Measurements from ENCODE around the gene ZNF141. TPM values are rescaled to one million over a fixed set of nuclear protein-coding genes. Genes with fewer than 3 reads are reported as not detected.
"Not testable (repeated sequence)": the region's sequence is repeated elsewhere in the genome, so short reads cannot be mapped to it uniquely, and the experiment has no call there.

The ZNF141 gene
- total RNA-seq, 1 experiment from 2014 or later = 43.6 TPM

DNA sequence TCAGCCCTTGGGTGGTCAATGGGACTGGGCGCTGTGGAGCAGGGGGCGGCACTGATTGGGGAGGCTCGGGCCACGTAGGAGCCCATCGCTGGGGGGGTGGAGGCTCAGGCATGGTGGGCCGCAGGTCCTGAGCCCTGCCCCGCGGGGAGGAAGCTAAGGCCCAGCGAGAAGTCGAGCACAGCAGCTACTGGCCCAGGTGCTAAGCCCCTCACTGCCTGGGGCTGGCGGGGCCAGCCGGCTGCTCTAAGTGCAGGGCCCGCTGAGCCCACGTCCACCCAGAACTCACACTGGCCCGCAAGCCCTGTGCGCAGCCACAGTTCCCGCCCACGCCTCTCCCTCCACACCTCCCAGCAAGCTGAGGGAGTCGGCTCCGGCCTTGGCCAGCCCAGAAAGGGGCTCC lies 66.4 kb downstream of the ZNF141 start:
- H3K27me3 Mint-ChIP-seq (ENCODE audit: low read depth) = peaks cover 8% of the 10 kb centered on the region
- TF ChIP-seq GTF2I (CRISPR knock-in tag; conservative IDR thresholded peaks at IDR 0.05) (no peak), JAZF1 (CRISPR knock-in tag; IDR thresholded peaks at IDR 0.05) (no peak), NFE2L1 (CRISPR knock-in tag; IDR thresholded peaks at IDR 0.05) (no peak), KAT7 (CRISPR knock-in tag; IDR thresholded peaks at IDR 0.05; ENCODE audit: borderline replicate concordance) (no peak), ESRRA (CRISPR knock-in tag; IDR thresholded peaks at IDR 0.05; ENCODE audit: borderline replicate concordance) (no peak), MXD4 (CRISPR knock-in tag; IDR thresholded peaks at IDR 0.05; ENCODE audit: borderline replicate concordance) (no peak), SOX15 (CRISPR knock-in tag; IDR thresholded peaks at IDR 0.05) (no peak), GABPB1 (CRISPR knock-in tag; IDR thresholded peaks at IDR 0.05) (no peak), NFATC4 (CRISPR knock-in tag; IDR thresholded peaks at IDR 0.05) (no peak), OVOL2 (CRISPR knock-in tag; IDR thresholded peaks at IDR 0.05; ENCODE audit: borderline replicate concordance) (no peak)
- TF ChIP-seq, protein P1, sequence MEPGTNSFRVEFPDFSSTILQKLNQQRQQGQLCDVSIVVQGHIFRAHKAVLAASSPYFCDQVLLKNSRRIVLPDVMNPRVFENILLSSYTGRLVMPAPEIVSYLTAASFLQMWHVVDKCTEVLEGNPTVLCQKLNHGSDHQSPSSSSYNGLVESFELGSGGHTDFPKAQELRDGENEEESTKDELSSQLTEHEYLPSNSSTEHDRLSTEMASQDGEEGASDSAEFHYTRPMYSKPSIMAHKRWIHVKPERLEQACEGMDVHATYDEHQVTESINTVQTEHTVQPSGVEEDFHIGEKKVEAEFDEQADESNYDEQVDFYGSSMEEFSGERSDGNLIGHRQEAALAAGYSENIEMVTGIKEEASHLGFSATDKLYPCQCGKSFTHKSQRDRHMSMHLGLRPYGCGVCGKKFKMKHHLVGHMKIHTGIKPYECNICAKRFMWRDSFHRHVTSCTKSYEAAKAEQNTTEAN (CRISPR knock-in tag; IDR thresholded peaks at IDR 0.05) = no peak
- TF ChIP-seq, protein P2, sequence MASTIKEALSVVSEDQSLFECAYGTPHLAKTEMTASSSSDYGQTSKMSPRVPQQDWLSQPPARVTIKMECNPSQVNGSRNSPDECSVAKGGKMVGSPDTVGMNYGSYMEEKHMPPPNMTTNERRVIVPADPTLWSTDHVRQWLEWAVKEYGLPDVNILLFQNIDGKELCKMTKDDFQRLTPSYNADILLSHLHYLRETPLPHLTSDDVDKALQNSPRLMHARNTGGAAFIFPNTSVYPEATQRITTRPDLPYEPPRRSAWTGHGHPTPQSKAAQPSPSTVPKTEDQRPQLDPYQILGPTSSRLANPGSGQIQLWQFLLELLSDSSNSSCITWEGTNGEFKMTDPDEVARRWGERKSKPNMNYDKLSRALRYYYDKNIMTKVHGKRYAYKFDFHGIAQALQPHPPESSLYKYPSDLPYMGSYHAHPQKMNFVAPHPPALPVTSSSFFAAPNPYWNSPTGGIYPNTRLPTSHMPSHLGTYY (CRISPR knock-in tag; IDR thresholded peaks at IDR 0.05) = no peak
- TF ChIP-seq, protein P3, sequence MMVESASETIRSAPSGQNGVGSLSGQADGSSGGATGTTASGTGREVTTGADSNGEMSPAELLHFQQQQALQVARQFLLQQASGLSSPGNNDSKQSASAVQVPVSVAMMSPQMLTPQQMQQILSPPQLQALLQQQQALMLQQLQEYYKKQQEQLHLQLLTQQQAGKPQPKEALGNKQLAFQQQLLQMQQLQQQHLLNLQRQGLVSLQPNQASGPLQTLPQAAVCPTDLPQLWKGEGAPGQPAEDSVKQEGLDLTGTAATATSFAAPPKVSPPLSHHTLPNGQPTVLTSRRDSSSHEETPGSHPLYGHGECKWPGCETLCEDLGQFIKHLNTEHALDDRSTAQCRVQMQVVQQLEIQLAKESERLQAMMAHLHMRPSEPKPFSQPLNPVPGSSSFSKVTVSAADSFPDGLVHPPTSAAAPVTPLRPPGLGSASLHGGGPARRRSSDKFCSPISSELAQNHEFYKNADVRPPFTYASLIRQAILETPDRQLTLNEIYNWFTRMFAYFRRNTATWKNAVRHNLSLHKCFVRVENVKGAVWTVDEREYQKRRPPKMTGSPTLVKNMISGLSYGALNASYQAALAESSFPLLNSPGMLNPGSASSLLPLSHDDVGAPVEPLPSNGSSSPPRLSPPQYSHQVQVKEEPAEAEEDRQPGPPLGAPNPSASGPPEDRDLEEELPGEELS (CRISPR knock-in tag; IDR thresholded peaks at IDR 0.05) = no peak
- TF ChIP-seq, protein P4, sequence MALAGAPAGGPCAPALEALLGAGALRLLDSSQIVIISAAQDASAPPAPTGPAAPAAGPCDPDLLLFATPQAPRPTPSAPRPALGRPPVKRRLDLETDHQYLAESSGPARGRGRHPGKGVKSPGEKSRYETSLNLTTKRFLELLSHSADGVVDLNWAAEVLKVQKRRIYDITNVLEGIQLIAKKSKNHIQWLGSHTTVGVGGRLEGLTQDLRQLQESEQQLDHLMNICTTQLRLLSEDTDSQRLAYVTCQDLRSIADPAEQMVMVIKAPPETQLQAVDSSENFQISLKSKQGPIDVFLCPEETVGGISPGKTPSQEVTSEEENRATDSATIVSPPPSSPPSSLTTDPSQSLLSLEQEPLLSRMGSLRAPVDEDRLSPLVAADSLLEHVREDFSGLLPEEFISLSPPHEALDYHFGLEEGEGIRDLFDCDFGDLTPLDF (CRISPR knock-in tag; IDR thresholded peaks at IDR 0.05) = no peak
- ATAC-seq (no peak), DNase-seq (ENCODE audit: low spot score) (no peak)
- ChIA-PET POLR2A (no interaction called here), CTCF (no interaction called here)
- peaks cover 42% of the 10 kb centered on the region for H3K36me3 Mint-ChIP-seq
- H3K4me3 Mint-ChIP-seq = no peak overlapping the region
- H3K9me3 Mint-ChIP-seq = peaks cover 44% of the 10 kb centered on the region
- no peaks in the 10 kb centered on the region for H3K4me1 Mint-ChIP-seq
- no peak overlapping the region for H3K27ac Mint-ChIP-seq

DNA sequence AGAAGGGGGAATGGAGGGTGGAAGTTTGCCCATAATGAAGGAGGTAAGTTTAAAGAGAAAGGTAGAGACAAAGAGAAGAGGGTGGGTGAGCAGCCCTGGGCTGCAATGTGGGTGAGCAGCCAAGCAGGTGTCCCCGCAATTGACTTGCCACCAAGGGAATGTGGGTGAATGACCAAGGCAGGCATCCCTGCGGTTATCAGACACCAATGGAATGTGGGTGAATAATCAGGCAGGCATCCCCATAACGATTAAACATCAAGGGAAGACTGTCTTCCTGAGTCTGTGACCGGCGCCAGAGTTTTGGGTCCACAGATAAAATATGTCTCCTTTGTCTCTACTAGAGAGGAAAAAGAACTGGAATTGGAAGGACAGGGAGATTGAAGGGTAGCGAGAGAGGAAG lies 70.7 kb downstream of the ZNF141 start:
- peaks cover 63% of the 10 kb centered on the region for H3K36me3 Mint-ChIP-seq
- DNase-seq (ENCODE audit: low spot score); H3K27ac Mint-ChIP-seq; ATAC-seq; H3K27me3 Mint-ChIP-seq (ENCODE audit: low read depth); H3K4me1 Mint-ChIP-seq; H3K4me3 Mint-ChIP-seq; POLR2A ChIA-PET; CTCF ChIA-PET: not testable (repeated sequence)
- H3K9me3 Mint-ChIP-seq = peaks cover 70% of the 10 kb centered on the region

DNA sequence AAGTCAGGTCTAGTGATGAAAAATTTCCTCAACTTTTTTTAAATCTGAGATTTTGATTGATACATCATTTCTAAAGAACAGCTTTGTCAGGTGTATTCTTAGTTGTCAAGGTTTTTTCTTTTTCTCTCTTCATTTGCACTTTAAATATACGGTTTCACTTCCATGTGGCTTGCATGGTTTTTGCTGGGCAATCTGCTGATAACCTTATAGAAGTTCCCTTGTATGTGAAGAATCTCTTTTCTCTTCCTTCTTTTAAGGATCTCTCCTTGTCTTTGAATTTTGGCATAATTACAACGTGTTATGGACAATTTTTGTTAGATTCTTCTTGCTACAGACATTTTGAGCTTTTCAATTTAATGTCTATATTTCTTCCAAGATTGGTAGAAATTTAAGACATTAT lies 85.0 kb downstream of the ZNF141 start:
- H3K9me3 Mint-ChIP-seq = peaks cover 66% of the 10 kb centered on the region
- ChIA-PET CTCF (interaction anchor here (1.4 kb wide), 1 partner anchor 93 kb away, joined by 3 read pairs; no protein-coding TSS in a partner anchor), POLR2A (no interaction called here)
- H3K4me3 Mint-ChIP-seq = no peak overlapping the region
- peaks cover 10% of the 10 kb centered on the region for H3K27me3 Mint-ChIP-seq (ENCODE audit: low read depth)
- peaks cover 81% of the 10 kb centered on the region for H3K36me3 Mint-ChIP-seq
- no peak overlapping the region for H3K27ac Mint-ChIP-seq
- DNase-seq (ENCODE audit: low spot score) = no peak
- TF ChIP-seq CREB1 (CRISPR knock-in tag; IDR thresholded peaks at IDR 0.05) = no peak
- no peak for TF ChIP-seq ZNF263 (CRISPR knock-in tag; IDR thresholded peaks at IDR 0.05; ENCODE audit: low read depth)
- peak; percentile 74; the same call in 1 of the 2 replicates for TF ChIP-seq ZNF317 (CRISPR knock-in tag; IDR thresholded peaks at IDR 0.05; ENCODE audit: borderline replicate concordance, low read depth)
- TF ChIP-seq, protein P5, sequence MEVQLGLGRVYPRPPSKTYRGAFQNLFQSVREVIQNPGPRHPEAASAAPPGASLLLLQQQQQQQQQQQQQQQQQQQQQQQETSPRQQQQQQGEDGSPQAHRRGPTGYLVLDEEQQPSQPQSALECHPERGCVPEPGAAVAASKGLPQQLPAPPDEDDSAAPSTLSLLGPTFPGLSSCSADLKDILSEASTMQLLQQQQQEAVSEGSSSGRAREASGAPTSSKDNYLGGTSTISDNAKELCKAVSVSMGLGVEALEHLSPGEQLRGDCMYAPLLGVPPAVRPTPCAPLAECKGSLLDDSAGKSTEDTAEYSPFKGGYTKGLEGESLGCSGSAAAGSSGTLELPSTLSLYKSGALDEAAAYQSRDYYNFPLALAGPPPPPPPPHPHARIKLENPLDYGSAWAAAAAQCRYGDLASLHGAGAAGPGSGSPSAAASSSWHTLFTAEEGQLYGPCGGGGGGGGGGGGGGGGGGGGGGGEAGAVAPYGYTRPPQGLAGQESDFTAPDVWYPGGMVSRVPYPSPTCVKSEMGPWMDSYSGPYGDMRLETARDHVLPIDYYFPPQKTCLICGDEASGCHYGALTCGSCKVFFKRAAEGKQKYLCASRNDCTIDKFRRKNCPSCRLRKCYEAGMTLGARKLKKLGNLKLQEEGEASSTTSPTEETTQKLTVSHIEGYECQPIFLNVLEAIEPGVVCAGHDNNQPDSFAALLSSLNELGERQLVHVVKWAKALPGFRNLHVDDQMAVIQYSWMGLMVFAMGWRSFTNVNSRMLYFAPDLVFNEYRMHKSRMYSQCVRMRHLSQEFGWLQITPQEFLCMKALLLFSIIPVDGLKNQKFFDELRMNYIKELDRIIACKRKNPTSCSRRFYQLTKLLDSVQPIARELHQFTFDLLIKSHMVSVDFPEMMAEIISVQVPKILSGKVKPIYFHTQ (CRISPR knock-in tag; IDR thresholded peaks at IDR 0.05) = no peak
- ATAC-seq = no peak
- no peaks in the 10 kb centered on the region for H3K4me1 Mint-ChIP-seq
